NCI-H510A treated with DMSO at 0.1 percent for 48 hours (cell line): ENCODE results near the gene TNPO1.
"Not testable (repeated sequence)": the region's sequence is repeated elsewhere in the genome, so short reads cannot be mapped to it uniquely, and the experiment has no call there.

ENCODE experiments used
- DNase-seq: peaks from one replicate; lab custom pipeline; 2025; lab: John Stamatoyannopoulos, UW

TNPO1 gene

GRCh38 chr5:72816284-72817075 is at the start of gene TNPO1:
TNPO1 (plus strand) TSS chr5:72816661; CDS start chr5:72816738, 77 bp downstream.
- peak; percentile 71 for DNase-seq

- peak; percentile 72 for DNase-seq
Measured at GRCh38 chr5:72767289-72768010, 49.0 kb upstream of the TNPO1 start.

- DNase-seq: no peak
Measured at GRCh38 chr5:72770266-72770665, 46.2 kb upstream of the TNPO1 start.

GRCh38 chr5:72776684-72777083 is 39.8 kb upstream of the TNPO1 start:
- DNase-seq: no peak

GRCh38 chr5:72779520-72779919 is 36.9 kb upstream of the TNPO1 start:
- no peak for DNase-seq

GRCh38 chr5:72783354-72783753 is 33.1 kb upstream of the TNPO1 start:
- no peak for DNase-seq

- no peak for DNase-seq
Measured at GRCh38 chr5:72784129-72784528, 32.3 kb upstream of the TNPO1 start.

GRCh38 chr5:72785801-72786200 is 30.7 kb upstream of the TNPO1 start:
- peak; percentile 4 for DNase-seq

GRCh38 chr5:72786676-72787075 is 29.8 kb upstream of the TNPO1 start:
- DNase-seq: no peak

- no peak for DNase-seq
Measured at GRCh38 chr5:72788866-72789505, 27.5 kb upstream of the TNPO1 start.

- no peak for DNase-seq
Measured at GRCh38 chr5:72790186-72790585, 26.3 kb upstream of the TNPO1 start.

GRCh38 chr5:72792662-72793061 is 23.8 kb upstream of the TNPO1 start:
- not testable (repeated sequence) for DNase-seq

GRCh38 chr5:72796001-72796400 is 20.5 kb upstream of the TNPO1 start:
- DNase-seq: no peak

- no peak for DNase-seq
Measured at GRCh38 chr5:72799721-72800120, 16.7 kb upstream of the TNPO1 start.

GRCh38 chr5:72808637-72809036 is 7.8 kb upstream of the TNPO1 start:
- not testable (repeated sequence) for DNase-seq

GRCh38 chr5:72811849-72812248 is 4.6 kb upstream of the TNPO1 start:
- no peak for DNase-seq

GRCh38 chr5:72812488-72812887 is 4.0 kb upstream of the TNPO1 start:
- no peak for DNase-seq

GRCh38 chr5:72814104-72814503 is 2.4 kb upstream of the TNPO1 start:
- no peak for DNase-seq

- no peak for DNase-seq
Measured at GRCh38 chr5:72814864-72815263, 1.6 kb upstream of the TNPO1 start.

- peak; percentile 69 for DNase-seq
Measured at GRCh38 chr5:72815580-72816283, 729 bp upstream of the TNPO1 start.

- DNase-seq: peak; percentile 14
Measured at GRCh38 chr5:72817076-72817481, 618 bp downstream of the TNPO1 start.

GRCh38 chr5:72817671-72818266 is 1.3 kb downstream of the TNPO1 start:
- no peak for DNase-seq
